Colonic mucosa (tissue), 4 donors: ENCODE results near the gene RAD51C. TPM values are rescaled to one million over a fixed set of nuclear protein-coding genes. Genes with fewer than 3 reads are reported as not detected.
A peak's percentile ranks its signal among the peaks of the same experiment; 100 is the strongest.

Experiments used
- DNase-seq: peaks from one replicate; pipeline ENCODE4 v3.0.0-alpha.2; 2020
- H3K27ac ChIP-seq: fragments of 200-600 bp; one replicate; pipeline ENCODE4 v1.8.0; 2021
- H3K27me3 ChIP-seq: fragments of 200-600 bp; one replicate; pipeline ENCODE4 v1.8.0; 2021
- H3K36me3 ChIP-seq: fragments of 200-600 bp; one replicate; pipeline ENCODE4 v1.8.0; 2021
- H3K4me1 ChIP-seq: fragments of 200-600 bp; one replicate; pipeline ENCODE4 v1.8.0; 2021; ENCODE audit warnings: mild to moderate bottlenecking
- H3K4me3 ChIP-seq: fragments of 200-600 bp; one replicate; pipeline ENCODE4 v1.8.0; 2021
- H3K9ac ChIP-seq, 2 donors: one replicate each; pipeline ENCODE4 v1.7.0; 2013; ENCODE audit warnings: control low read depth in 2 of 2, low read depth in 2 of 2, low read length in 2 of 2
- H3K9me3 ChIP-seq: fragments of 200-600 bp; one replicate; pipeline ENCODE4 v1.8.0; 2021
- intact Hi-C: fragments of 100-400 bp; cut with DNase I; formaldehyde crosslinking; loops from one replicate; pipeline ENCODE4 v1.14.1; 2022
- total RNA-seq, 2 donors: library from RNA; stranded (reverse); fragmentation: NEBNext Ultra II Directional in 1 of 2; extraction: Animal tissue kit (Norgen Biotek cat#: 25700) in 1 of 2; gene quantifications; one replicate each; pipeline ENCODE4 v1.2.1, GENCODE V29; 2021
- TF ChIP-seq, protein P1 (sequence below): fragments of 200-600 bp; IDR thresholded peaks from one replicate; pipeline ENCODE4 v1.8.0; 2022; ENCODE audit warnings: antibody characterized with exemption, mild to moderate bottlenecking
- donor health status: healthy.
- donor health status: DM: no; HTN: no; CAD: no.
- donor health status: DM: no; HTN: no; CAD: no.

Gene RAD51C
- total RNA-seq, 2 donors from 2014 or later: 13.2 to 20.2 TPM

DNA sequence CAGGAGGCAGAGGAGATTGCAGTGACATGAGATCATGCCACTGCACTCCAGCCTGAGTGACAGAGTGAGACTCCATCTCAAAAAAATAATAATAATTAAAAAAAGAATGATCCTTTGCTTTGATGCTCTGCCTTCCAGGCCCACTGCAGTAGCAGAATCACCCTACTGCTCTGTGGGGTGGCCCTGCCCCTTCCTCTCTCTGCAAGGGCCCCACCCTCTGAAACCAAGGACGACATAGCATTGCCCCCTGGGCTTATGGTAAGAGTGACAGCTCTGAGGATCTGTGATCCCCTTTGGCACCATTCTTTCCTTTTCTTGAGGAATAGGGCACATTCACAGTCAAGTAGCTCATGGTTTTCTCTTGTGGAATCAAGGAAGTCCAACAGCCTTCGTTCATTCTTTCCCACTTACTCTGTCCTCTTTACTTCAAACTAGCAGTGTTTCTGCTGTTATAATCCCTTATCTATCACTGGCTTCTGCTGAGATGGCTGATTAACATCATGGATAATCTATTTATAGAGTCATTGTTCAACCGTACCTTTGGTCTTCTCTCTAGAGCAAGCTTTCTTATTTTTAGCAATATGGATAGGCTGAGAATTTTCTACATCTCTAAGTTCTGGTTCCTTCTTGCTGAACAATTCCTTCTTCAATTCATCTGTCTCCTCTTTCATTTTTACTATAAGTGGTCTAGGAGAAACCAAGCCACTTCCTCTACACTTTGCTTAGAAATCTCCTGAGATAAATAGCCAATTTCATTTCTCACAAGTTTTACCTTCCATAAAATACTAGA is 14.1 kb downstream of the RAD51C start:
- H3K9ac ChIP-seq: no peak overlapping the region
- intact Hi-C loops: no loop called here
- no peaks in the 10 kb centered on the region for H3K9me3 ChIP-seq
- H3K4me1 ChIP-seq: no peaks in the 10 kb centered on the region
- TF ChIP-seq, protein P1, sequence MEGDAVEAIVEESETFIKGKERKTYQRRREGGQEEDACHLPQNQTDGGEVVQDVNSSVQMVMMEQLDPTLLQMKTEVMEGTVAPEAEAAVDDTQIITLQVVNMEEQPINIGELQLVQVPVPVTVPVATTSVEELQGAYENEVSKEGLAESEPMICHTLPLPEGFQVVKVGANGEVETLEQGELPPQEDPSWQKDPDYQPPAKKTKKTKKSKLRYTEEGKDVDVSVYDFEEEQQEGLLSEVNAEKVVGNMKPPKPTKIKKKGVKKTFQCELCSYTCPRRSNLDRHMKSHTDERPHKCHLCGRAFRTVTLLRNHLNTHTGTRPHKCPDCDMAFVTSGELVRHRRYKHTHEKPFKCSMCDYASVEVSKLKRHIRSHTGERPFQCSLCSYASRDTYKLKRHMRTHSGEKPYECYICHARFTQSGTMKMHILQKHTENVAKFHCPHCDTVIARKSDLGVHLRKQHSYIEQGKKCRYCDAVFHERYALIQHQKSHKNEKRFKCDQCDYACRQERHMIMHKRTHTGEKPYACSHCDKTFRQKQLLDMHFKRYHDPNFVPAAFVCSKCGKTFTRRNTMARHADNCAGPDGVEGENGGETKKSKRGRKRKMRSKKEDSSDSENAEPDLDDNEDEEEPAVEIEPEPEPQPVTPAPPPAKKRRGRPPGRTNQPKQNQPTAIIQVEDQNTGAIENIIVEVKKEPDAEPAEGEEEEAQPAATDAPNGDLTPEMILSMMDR: no peak
- DNase-seq: no peak
- H3K4me3 ChIP-seq: no peak overlapping the region
- no peaks in the 10 kb centered on the region for H3K36me3 ChIP-seq
- H3K27ac ChIP-seq: no peak overlapping the region
- H3K27me3 ChIP-seq: no peaks in the 10 kb centered on the region

DNA sequence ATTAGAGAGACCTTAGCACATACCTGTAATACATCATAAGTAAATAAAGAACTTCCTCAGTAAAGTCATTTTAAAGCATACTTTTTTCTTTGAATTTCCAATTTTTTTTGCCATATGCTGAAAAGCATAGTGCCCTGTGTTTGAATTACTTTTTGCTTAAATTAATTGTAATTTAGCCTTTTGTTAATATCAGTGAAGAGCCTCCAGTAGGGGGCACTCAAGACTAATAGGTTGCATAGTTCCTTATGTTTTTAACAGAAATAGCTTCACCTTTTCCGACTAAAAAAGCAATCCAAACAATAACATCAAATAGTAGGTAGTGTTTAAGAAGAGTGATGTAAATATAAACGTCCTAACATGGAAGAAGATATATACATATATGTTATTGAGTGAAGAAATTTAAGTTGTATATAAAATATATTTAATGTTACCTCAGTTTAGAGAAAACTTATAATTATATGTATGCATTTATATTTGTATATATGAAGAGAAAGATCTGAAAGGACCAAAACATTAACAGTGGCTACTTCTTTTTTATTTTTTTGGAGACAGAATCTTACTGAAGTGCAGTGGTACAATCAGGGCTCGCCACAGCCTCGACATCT is 18.6 kb downstream of the RAD51C start:
- Histone ChIP-seq H3K9me3 (no peaks in the 10 kb centered on the region), H3K27me3 (no peaks in the 10 kb centered on the region), H3K4me1 (no peaks in the 10 kb centered on the region), H3K9ac (no peak overlapping the region), H3K36me3 (no peaks in the 10 kb centered on the region), H3K4me3 (no peak overlapping the region), H3K27ac (no peak overlapping the region)
- peak; percentile 42 for DNase-seq
- intact Hi-C loops: loop anchor here (2.0 kb wide), 1 partner anchor 294 kb away; no protein-coding TSS in a partner anchor
- TF ChIP-seq, protein P1: peak; percentile 79

DNA sequence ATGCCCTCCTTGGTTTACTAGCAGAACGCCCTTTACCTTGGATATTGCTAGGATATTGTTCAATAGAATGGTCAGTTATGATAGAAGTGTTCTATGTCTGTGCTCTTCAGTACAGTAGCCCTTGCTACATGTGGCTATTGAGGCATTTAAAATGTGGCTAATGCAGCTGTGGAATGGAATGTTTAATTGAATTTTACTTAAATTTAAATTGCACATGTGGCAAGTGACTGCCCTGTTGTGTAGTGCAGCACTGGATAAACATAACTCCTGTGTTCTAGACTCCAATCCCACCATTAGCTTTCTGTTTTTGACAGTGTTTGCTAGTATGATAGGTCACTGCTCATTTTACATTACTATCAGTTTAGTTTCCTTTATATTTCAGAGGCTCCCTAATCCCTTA is 29.9 kb downstream of the RAD51C start:
- no peak overlapping the region for H3K9ac ChIP-seq
- H3K36me3 ChIP-seq: no peaks in the 10 kb centered on the region
- DNase-seq: no peak
- intact Hi-C loops: no loop called here
- H3K27ac ChIP-seq: no peak overlapping the region
- no peaks in the 10 kb centered on the region for H3K9me3 ChIP-seq
- H3K27me3 ChIP-seq: no peaks in the 10 kb centered on the region
- TF ChIP-seq, protein P1: no peak
- no peak overlapping the region for H3K4me3 ChIP-seq
- no peaks in the 10 kb centered on the region for H3K4me1 ChIP-seq

DNA sequence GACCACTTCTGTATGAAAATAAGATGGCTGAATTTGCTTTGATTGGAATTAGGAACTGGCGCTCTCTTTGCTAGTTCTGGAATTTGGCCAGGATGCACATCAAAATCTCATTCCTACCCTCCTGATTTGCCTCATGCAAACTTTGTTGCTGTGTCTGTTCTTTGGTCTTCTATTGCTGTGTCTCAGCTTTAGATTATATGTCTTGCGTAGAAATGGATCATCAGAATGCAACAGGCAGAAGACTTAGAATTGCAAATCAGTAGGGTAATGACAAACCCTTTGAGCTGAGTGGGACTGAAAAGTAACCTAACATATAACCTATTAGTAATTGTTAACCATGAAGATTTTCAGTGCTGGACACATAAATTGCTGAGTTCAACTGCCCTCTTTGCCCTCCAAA is 30.3 kb downstream of the RAD51C start:
- H3K27ac ChIP-seq: no peak overlapping the region
- intact Hi-C loops: no loop called here
- TF ChIP-seq, protein P1: no peak
- no peaks in the 10 kb centered on the region for H3K4me1 ChIP-seq
- DNase-seq: no peak
- H3K9me3 ChIP-seq: no peaks in the 10 kb centered on the region
- no peaks in the 10 kb centered on the region for H3K27me3 ChIP-seq
- no peak overlapping the region for H3K4me3 ChIP-seq
- H3K9ac ChIP-seq: no peak overlapping the region
- H3K36me3 ChIP-seq: no peaks in the 10 kb centered on the region

DNA sequence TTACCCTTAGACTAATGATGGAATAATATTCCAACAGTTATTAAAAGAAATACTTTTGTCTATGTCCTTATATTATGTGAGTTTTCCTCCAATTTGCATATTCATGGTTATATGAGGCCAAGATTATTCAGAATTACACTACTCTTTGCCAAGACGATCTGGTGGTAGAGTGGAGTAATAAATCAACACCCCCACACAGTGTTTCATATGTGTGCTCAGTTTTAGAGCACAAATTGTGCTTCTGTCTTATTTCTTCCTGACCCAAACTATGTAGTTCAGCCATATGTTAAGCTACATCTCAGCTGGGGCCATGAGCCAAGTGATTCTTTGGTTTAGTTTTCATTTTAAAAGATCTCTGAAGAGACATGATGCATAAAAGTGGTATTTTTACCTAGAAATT is 36.4 kb downstream of the RAD51C start:
- H3K27me3 ChIP-seq: no peaks in the 10 kb centered on the region
- no peak overlapping the region for H3K9ac ChIP-seq
- no peak overlapping the region for H3K4me3 ChIP-seq
- no peak overlapping the region for H3K27ac ChIP-seq
- TF ChIP-seq, protein P1: no peak
- no peaks in the 10 kb centered on the region for H3K9me3 ChIP-seq
- intact Hi-C loops: no loop called here
- DNase-seq: no peak
- no peaks in the 10 kb centered on the region for H3K4me1 ChIP-seq
- no peaks in the 10 kb centered on the region for H3K36me3 ChIP-seq
